T-helper 2 cell treated with Interferon-gamma antibody and Interleukin-4, amounts not matched to agents 5 μg/mL and 100 μg/mL, for 36 hours (primary cell): ENCODE measurements around the gene CGGBP1.
"Not testable (repeated sequence)": the region's sequence is repeated elsewhere in the genome, so short reads cannot be mapped to it uniquely, and the experiment has no call there.

Experiments
- DNase-seq: peaks from one replicate; pipeline ENCODE4 v3.0.0; 2021; ENCODE audit warnings: low spot score
- H3K27ac Mint-ChIP-seq: one replicate; pipeline ENCODE4 v1.8.0; 2021; ENCODE audit warnings: mild to moderate bottlenecking, mixed read lengths
- H3K27me3 Mint-ChIP-seq: one replicate; pipeline ENCODE4 v1.8.0; 2021; ENCODE audit warnings: low read depth, mixed read lengths
- H3K36me3 Mint-ChIP-seq: one replicate; pipeline ENCODE4 v1.8.0; 2021; ENCODE audit warnings: low read depth, mixed read lengths
- H3K4me1 Mint-ChIP-seq: one replicate; pipeline ENCODE4 v1.8.0; 2021; ENCODE audit warnings: low read depth, mixed read lengths
- H3K4me3 Mint-ChIP-seq: one replicate; pipeline ENCODE4 v1.8.0; 2022; ENCODE audit warnings: mild to moderate bottlenecking, moderate library complexity, mixed read lengths
- H3K9me3 Mint-ChIP-seq: one replicate; pipeline ENCODE4 v1.8.0; 2021; ENCODE audit warnings: mixed read lengths

Gene CGGBP1

DNA sequence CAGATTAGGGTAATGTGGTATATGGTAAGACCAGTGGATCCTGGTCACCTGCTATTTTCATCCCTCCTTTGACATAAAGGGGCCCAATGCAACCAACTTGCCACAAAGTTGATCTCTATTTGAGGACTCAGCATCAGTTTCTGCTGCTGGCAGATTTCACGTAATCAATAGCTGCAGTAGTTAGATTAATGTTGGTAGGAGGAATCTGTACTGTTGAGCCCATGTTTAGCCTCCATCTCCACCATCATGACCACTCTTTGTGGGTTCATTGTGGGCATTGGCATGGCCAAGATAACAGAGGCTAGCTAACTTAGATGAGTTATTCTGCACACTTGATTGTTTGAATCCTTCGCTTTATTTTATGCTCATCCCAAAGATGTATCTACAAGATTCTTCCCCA lies 29.9 kb downstream of the CGGBP1 start:
- no peaks in the 10 kb centered on the region for H3K27me3 Mint-ChIP-seq
- no peak overlapping the region for H3K4me3 Mint-ChIP-seq
- no peak for DNase-seq
- H3K4me1 Mint-ChIP-seq, result peaks cover 47% of the 10 kb centered on the region
- H3K36me3 Mint-ChIP-seq, result peaks cover 3% of the 10 kb centered on the region
- no peak overlapping the region for H3K27ac Mint-ChIP-seq
- peaks cover 5% of the 10 kb centered on the region for H3K9me3 Mint-ChIP-seq

DNA sequence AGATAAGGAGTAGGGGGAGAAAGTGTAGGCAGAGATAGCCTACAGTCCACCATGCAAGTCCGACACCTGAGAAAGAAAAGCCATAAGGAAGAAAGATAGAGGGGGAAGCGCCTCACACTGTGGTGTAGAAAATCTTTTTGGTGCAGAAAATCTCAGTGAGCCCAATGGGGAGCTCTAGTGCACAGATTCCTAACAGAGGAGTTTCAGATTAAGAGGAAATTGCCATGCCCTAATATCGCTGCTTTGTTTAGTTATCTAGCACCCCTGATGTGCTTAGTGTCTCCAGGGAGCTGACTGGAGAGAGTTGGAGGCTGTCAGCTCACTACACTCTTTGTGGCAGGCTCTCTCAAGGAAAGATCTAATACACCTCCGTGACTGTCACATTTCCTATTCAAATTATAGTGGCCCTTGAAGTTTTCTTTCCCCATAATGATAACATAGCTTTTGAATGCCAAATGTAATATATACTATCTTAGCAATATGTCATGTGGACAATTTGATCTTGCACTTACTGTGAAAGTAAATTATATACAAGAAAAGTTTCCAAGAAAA lies 33.7 kb downstream of the CGGBP1 start:
- Mint-ChIP-seq H3K4me3 (no peak overlapping the region), H3K4me1 (peaks cover 46% of the 10 kb centered on the region), H3K9me3 (peaks cover 25% of the 10 kb centered on the region), H3K27me3 (no peaks in the 10 kb centered on the region), H3K36me3 (peaks cover 7% of the 10 kb centered on the region), H3K27ac (no peak overlapping the region)
- no peak for DNase-seq

DNA sequence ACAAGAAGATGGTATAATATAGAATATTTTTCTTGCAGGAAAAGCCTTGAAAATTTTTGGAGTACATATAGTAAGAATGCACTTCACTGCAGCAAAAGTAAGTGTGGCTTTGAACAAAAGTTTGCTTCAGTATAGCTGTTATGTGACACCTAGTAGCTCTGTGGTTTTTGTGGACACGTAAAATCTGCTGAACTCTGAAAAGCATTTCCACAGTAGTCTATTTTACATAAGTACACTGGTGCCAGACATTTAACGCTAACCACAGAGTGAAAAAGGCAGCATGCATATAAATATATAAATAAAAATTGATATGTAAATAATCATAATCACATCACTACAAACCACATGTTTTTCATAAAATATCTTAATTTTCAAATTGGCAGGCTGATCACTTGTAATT lies 39.8 kb downstream of the CGGBP1 start:
- H3K4me3 Mint-ChIP-seq, result peak overlapping the region; percentile 35
- H3K27me3 Mint-ChIP-seq, result peaks cover 2% of the 10 kb centered on the region
- peaks cover 28% of the 10 kb centered on the region for H3K9me3 Mint-ChIP-seq
- peaks cover 39% of the 10 kb centered on the region for H3K4me1 Mint-ChIP-seq
- H3K27ac Mint-ChIP-seq, result peak overlapping the region; percentile 9
- peaks cover 9% of the 10 kb centered on the region for H3K36me3 Mint-ChIP-seq
- peak; percentile 17 for DNase-seq

DNA sequence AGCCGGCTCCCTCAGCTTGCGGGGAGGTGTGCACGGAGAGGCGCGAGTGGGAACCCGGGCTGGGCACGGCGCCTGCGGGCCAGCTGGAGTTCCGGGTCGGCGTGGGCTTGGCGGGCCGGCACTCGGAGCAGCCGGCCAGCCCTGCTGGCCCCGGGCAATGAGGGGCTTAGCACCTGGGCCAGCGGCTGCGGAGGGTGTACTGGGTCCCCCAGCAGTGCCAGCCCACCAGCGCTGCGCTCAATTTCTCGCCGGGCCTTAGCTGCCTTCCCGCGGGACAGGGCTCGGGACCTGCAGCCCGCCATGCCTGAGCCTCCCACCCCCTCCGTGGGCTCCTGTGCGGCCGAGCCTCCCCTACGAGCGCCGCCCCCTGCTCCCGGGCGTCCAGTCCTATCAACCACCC lies 43.1 kb downstream of the CGGBP1 start:
- Mint-ChIP-seq H3K27me3 (peaks cover 18% of the 10 kb centered on the region), H3K4me1 (peaks cover 24% of the 10 kb centered on the region)
- not testable (repeated sequence) for H3K36me3 Mint-ChIP-seq, H3K4me3 Mint-ChIP-seq, DNase-seq, H3K9me3 Mint-ChIP-seq, H3K27ac Mint-ChIP-seq

DNA sequence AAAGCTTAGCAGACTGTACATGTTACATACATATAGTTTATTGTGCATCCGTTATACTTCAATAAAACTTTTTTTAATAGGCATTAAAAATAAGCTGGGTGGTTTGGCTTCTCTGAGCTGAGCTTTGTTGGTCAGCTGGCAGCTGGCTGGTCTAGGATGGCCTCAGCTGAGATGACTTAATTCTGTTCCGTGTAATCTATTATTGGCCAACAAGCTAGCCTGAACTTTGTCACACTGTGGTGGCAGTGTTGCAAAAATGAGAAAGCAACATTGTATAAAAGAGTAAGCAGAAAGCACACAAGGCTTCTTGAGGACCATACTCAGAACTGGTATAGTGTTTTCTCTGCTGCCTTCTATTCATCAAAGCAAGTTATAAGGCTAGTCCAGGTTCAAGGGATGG lies 45.2 kb downstream of the CGGBP1 start:
- Mint-ChIP-seq H3K9me3 (peaks cover 7% of the 10 kb centered on the region), H3K4me1 (peaks cover 17% of the 10 kb centered on the region), H3K36me3 (peaks cover 5% of the 10 kb centered on the region), H3K27me3 (peaks cover 24% of the 10 kb centered on the region), H3K27ac (no peak overlapping the region), H3K4me3 (no peak overlapping the region)
- DNase-seq, result no peak

DNA sequence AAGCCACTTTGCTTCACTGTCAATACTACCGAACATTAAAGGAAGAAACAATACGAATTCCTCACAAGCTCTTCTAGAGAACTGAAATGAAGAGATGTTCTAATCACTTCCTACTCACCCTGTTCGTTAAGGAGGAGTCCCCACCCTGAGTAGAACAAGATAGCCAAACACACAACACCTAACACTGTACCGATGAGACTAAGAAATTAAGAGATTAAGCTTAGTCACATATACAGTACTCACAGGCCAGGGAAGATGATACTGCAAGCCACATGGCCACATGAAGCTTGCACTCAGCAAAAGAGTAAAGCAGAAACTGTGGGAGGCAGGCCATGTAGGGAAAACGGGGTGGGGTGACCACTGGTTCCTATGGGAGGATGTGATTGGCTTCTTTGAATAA lies 48.0 kb downstream of the CGGBP1 start:
- Mint-ChIP-seq H3K27me3 (peaks cover 33% of the 10 kb centered on the region), H3K27ac (no peak overlapping the region), H3K9me3 (no peaks in the 10 kb centered on the region), H3K4me3 (no peak overlapping the region), H3K36me3 (no peaks in the 10 kb centered on the region), H3K4me1 (peaks cover 11% of the 10 kb centered on the region)
- DNase-seq, result no peak

DNA sequence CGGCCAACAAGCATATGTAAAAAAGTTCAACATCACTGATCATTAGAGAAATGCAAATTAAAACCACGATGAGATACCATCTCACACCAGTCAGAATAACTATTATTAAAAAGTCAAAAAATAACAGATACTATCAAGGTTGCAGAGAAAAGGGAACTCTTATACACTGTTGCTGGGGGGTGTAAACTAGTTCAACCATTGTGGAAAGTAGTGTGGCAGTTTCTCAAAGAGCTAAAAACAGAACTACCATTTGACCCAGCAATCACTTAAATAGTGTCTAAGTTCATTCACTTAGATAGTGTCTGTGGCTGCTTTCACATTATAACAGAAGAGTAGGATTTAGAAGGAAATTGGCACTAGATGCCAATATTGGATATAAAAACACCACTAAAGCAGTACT lies 49.7 kb downstream of the CGGBP1 start:
- no peaks in the 10 kb centered on the region for H3K9me3 Mint-ChIP-seq
- H3K4me1 Mint-ChIP-seq, result peaks cover 15% of the 10 kb centered on the region
- peaks cover 31% of the 10 kb centered on the region for H3K27me3 Mint-ChIP-seq
- H3K36me3 Mint-ChIP-seq, result no peaks in the 10 kb centered on the region
- no peak for DNase-seq
- no peak overlapping the region for H3K4me3 Mint-ChIP-seq
- no peak overlapping the region for H3K27ac Mint-ChIP-seq

DNA sequence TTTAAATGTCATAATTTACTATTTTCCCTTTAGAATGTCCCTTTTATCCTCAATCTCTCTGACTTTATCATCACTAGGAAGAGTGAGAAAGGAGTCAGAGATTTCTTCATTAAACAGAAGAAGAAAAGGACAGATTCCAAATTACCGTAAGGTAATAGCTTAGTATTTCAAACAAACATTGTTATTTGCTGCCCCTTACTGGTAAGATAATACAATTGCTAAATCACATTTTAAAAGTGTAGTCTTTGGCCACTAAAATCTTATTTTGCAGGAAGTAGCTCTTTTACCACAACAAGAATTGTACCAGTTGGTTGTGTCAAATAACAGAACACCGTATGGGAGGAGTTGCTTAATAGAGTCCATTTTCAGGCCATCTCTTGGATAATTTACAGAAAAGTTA lies 53.7 kb downstream of the CGGBP1 start:
- H3K9me3 Mint-ChIP-seq, result no peaks in the 10 kb centered on the region
- H3K27me3 Mint-ChIP-seq, result peaks cover 15% of the 10 kb centered on the region
- peaks cover 21% of the 10 kb centered on the region for H3K4me1 Mint-ChIP-seq
- no peak overlapping the region for H3K27ac Mint-ChIP-seq
- H3K36me3 Mint-ChIP-seq, result no peaks in the 10 kb centered on the region
- DNase-seq, result no peak
- H3K4me3 Mint-ChIP-seq, result no peak overlapping the region

DNA sequence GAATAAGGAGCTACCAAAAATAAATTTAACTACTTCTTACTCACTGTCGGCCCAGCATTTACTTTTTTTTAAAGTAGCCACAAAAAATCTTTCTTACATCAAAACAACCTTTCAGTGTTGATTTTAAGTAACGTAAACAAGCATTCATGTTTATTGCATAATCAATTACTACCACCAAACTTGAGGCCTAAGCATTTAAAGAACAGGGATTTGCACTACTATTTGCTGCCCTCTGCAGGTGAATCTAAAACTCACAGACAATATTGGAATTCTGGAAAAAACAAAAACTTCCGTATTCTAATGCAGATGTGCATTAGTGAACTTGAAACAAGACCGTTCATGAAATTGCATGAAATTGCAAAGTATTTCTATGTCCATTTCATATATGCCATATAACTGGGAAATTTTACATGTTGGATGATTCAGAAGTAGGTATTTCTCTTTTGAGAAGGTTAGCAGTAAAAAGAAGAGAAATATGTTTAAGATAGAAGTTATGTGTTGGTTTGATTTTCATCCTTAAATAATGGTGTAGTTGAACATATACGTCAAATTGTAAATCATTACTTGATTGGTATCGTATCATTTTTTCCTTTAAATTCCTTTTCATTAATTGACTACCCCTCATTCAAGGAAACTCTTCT lies 55.6 kb downstream of the CGGBP1 start:
- peaks cover 8% of the 10 kb centered on the region for H3K27me3 Mint-ChIP-seq
- H3K4me1 Mint-ChIP-seq, result peaks cover 26% of the 10 kb centered on the region
- no peaks in the 10 kb centered on the region for H3K9me3 Mint-ChIP-seq
- H3K4me3 Mint-ChIP-seq, result no peak overlapping the region
- no peaks in the 10 kb centered on the region for H3K36me3 Mint-ChIP-seq
- no peak overlapping the region for H3K27ac Mint-ChIP-seq
- DNase-seq, result no peak

DNA sequence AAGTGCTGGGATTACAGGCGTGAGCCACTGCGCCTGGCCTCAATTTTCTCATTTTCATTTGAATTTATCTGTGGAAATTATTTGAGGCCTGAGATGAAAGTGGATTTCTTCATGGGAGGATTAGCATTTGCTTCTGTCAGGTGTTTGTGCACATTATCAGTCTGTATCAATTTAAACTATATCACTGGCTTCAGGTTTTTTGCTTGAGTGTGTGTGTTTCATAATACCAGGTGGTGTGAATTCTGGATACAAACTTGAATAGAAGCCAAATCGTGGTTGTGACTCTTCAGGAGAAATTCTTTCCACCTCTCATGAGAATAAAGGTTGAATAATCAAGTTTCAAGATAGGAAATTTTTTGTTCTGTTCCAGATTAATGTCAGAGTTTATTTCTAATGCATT lies 56.4 kb downstream of the CGGBP1 start:
- no peak overlapping the region for H3K4me3 Mint-ChIP-seq
- no peaks in the 10 kb centered on the region for H3K9me3 Mint-ChIP-seq
- H3K27ac Mint-ChIP-seq, result no peak overlapping the region
- H3K4me1 Mint-ChIP-seq, result peaks cover 32% of the 10 kb centered on the region
- no peak for DNase-seq
- H3K36me3 Mint-ChIP-seq, result no peaks in the 10 kb centered on the region
- peaks cover 8% of the 10 kb centered on the region for H3K27me3 Mint-ChIP-seq
